Activated CD8-positive, alpha-beta memory T cell treated with anti-CD3 and anti-CD28 coated beads for 48 hours (primary cell): Measurements from ENCODE around the gene ALKBH5.
"Not testable (repeated sequence)": the region's sequence is repeated elsewhere in the genome, so short reads cannot be mapped to it uniquely, and the experiment has no call there.

ENCODE experiments used
- DNase-seq, 3 experiments: peaks; one replicate each; pipeline ENCODE4 v3.0.0-alpha.2; 2020; ENCODE audit warnings: low read depth in 2 of 3, low spot score in 2 of 3

ALKBH5 gene

GRCh38 chr17:18216906-18217305 is 33.3 kb downstream of the ALKBH5 start:
- not testable (repeated sequence) for DNase-seq

GRCh38 chr17:18217412-18218015 is 33.9 kb downstream of the ALKBH5 start:
- peak; percentile 33 to 51 (median 47) for DNase-seq

DNA sequence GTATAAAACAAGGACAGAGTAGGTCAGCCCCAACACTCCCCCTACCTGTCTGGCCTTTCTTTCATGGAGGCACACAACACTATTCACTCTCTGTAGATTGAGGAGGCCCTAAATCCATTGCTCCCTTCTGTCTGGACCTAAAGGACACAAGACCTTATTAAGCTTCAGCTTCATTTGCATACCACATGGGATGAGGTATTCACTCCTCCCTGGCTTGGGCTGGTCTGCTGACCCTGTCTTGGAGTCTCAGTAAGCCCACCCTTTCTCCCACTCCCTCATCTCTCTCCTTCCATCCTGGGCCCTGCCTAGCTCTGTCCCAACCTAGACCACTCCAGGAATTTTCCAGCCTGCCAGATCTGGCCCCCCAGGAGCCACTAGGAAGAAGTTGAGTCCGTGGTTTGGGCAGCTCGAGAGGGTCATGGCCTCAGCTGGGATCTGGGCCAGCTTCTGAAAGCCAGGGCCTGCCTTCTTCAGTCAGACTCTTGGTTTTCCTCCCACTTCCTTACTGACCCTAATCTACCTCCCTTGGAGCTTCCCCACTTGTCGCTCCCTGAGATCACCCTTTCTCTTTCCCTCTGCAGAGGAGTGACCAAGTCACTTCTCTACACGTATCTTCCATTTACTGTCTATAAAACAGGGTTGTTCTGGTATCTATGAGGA is 35.3 kb downstream of the ALKBH5 start:
- DNase-seq, result no peak

DNA sequence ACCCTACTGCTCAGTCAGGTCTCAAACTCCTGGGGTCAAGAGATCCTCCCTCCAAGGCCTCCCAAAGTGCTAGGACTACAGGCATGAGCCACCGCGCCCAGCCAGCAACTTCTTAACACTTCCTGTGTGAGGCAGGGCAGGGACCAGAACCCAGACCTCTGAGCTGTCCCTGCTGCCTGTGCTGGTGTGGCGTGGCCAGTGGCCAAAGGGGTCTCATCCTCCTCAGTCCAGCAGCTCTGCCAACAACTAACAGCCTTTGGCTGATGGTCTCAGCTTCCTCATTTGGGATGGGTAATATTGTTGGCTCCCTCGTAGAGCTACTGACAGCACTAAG is 40.4 kb downstream of the ALKBH5 start:
- no peak for DNase-seq

DNA sequence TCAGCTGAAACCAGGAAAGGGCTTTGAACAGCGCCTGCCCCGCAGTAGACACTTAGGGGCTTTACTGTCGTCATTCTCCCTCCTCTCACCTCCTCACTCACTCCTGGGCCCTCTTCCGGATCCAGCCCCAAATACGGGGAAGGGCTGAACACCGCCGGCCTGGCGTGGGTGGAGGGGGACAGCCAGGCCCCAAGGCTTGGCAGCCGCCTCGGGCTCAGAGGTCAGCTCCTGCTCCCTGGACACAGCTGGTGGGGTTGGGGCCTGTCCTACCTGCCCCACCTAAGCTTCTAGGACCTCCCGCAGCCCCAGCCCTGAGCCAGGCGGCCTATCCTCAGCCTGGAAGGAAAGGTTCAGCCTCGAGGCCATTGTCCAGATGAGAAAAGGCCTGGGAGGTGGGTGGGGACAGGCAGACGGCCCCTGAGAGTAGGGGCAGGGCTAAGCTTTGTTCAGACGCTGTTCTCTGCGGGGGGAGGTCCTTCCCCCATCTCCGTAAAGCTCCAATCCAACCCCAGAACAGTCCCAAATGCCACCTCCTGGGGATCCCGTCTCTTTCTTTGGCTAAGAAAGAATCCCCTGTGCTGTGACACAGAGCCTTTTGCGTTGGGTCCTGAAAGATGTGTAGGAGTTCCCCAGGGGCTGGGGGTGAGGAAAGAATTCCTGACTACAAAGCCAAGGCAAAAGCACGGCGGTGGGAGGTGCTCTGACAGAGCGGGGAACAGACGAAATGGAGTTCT is 40.9 kb downstream of the ALKBH5 start:
- DNase-seq, result no peak

DNA sequence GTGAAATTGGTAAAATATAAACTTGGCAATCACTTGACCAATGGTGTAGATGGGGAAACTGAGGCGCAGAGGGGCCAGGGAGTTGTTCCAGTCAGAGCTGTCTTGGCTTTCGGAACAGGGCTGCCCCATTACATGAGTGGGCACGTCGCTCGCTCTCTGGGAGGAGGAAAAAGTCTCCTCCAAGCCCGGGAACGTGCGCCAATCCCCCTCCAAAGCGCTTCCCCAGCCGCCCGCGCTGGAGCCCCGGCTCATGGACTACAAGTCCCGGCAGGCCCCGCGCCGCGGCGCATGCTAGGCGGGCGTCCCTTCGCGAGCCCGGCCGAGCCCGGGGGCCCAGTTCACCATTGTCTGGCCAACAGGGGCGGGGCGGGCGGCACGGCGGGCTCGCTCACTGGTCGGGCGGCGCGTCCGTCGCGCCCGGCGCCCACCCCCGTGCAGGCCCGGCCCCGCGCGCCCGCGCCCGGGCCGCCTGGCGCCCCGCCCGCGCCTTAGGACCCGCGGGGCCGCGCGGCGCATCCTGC is 41.6 kb downstream of the ALKBH5 start, which contains the start of gene LLGL1:
LLGL1 (plus strand) TSS at position 515 of the 521 bp plus-strand sequence. CDS start 48 bp downstream, outside the sequence.
- peak; percentile 94 to 97 (median 96) for DNase-seq

DNA sequence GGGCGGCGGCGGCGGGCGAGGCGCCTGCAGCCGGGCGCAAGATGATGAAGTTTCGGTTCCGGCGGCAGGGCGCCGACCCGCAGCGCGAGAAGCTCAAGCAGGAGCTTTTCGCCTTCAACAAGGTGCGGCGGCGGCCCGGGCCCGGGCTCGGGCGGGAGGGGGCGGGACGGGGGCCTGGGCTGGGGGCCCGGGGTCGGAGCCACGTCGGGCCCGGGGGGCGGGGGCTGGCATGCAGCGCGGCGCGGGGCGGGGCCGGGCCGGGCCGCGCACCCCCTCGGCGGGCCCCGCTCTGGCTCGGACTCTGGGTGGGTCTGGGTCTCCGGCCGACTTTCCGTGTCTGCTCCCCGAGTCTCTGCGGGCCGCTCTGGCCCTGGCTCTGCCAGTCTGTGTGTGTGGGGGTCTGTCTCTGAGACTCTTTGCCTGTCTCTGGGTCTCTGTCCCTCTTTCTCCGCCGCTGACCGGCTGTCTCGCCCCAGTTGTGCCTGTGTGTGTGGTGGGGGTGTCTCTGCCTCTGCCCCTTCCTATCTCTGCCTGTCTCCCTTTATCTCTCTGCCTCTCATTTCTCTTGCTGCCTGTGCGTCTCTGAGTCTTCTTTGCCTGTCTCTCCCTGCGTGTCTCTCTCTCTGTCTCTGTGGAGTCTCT is 42.1 kb downstream of the ALKBH5 start:
- no peak for DNase-seq

GRCh38 chr17:18226284-18226945 is 42.8 kb downstream of the ALKBH5 start:
- no peak for DNase-seq

GRCh38 chr17:18227635-18228034 is 44.0 kb downstream of the ALKBH5 start:
- DNase-seq, result no peak

- no peak for DNase-seq
Observed at GRCh38 chr17:18228176-18228682, 44.6 kb downstream of the ALKBH5 start.

- no peak for DNase-seq
Observed at GRCh38 chr17:18229254-18229653, 45.6 kb downstream of the ALKBH5 start.

DNA sequence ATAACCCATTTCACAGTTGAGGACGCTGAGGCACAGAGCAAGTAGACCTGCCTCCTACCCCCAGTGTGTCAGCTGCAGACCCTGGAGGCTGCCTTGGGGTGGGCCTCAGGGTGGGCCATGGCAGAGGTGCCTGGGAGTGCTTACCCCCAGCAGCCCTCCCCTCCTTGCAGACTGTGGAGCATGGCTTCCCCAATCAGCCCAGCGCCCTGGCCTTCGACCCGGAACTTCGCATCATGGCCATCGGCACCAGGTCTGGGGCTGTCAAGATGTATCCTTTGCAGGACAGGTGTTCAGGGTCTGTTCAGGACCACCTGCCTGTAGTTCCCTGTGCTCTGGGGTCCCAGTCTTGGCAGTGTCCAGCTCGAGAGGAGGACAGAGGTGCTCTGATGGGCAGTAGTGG is 46.1 kb downstream of the ALKBH5 start:
- DNase-seq, result no peak

GRCh38 chr17:18230288-18231141 is 46.9 kb downstream of the ALKBH5 start:
- no peak for DNase-seq

DNA sequence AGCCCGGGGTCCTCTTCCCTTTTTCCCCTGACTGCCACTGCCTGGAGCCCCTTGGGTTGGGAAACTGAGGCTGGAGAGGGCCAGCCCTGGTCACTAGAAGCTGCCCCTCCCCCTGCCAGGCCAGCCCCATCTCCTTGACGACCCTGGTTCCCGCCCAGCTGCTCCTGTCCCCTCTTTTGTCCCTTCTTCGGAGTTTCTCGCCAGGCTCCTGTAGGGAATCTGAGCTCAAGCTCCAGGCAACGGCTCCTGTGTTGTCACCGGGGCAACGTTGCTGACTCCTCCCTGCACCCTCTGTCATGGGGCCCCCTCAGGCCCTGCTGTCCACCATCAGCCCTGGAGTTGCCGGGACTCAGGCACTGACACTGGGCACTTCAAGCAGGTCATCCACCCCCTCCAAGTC is 47.5 kb downstream of the ALKBH5 start:
- DNase-seq, result no peak

DNA sequence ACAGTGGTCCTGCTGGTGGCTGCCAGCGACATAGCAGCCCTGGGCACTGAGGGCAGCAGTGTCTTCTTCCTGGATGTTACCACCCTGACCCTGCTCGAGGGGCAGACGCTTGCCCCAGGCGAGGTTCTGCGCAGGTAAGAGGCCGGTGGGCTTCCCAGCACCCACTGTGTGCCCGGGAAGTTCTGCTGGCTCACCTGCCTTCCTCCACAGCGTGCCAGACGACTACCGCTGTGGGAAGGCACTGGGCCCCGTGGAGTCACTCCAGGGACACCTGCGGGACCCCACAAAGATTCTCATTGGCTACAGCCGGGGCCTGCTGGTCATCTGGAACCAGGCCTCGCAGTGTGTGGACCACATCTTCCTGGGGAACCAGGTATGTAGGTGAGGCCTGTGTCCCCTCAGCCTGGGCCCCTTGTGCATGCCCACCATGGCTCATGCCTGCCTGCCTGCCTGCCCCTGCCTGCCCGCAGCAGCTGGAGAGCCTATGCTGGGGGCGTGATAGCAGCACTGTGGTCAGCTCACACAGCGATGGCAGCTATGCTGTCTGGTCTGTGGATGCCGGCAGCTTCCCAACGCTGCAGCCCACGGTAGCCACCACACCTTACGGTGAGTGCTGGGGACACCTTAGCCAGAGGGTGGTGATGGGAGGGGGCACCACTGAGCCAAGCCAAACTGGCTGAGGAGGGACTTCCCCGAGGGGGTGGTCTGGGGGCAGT is 50.3 kb downstream of the ALKBH5 start:
- no peak for DNase-seq

- DNase-seq, result no peak
Observed at GRCh38 chr17:18234853-18235380, 51.3 kb downstream of the ALKBH5 start.

GRCh38 chr17:18235743-18236256 is 52.2 kb downstream of the ALKBH5 start:
- peak in 1 of 3 experiments; percentile 38 for DNase-seq

DNA sequence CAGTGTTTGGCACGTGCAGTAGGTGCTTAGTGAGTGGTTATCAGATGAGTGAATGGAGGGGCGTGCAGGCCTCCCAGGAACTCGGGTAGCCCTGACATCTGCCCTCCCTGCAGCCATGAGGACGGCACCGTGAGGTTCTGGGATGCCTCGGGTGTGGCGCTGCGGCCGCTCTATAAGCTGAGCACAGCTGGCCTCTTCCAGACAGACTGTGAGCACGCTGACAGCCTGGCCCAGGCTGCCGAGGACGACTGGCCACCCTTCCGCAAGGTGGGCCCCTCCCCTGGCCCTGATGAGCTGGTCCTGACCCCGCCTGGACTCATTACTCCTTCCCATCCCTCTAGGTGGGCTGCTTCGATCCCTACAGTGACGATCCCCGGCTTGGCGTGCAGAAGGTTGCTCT is 52.9 kb downstream of the ALKBH5 start:
- DNase-seq, result no peak

DNA sequence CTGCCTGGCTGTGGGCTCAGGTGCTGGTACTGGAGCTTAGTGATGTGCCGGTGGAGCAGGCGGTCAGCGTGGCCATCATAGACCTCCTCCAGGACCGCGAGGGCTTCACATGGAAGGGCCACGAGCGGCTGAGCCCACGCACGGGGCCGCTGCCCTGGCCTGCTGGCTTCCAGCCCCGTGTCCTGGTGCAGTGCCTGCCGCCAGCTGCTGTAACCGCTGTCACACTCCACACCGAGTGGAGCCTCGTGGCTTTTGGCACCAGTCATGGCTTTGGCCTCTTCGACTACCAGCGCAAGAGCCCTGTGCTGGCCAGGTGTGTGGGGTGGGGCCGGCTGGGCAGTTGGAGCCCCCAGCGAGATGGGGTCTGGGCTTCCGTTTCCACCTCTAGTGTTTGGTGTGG is 53.8 kb downstream of the ALKBH5 start:
- DNase-seq, result no peak
